ENCODE measurements around the gene ADGRF4. TPM values are rescaled to one million over a fixed set of nuclear protein-coding genes. Genes with fewer than 3 reads are reported as not detected.
A peak's percentile ranks its signal among the peaks of the same experiment; 100 is the strongest.
"Not testable (repeated sequence)": the region's sequence is repeated elsewhere in the genome, so short reads cannot be mapped to it uniquely, and the experiment has no call there.

Gene ADGRF4
- total RNA-seq, 2 donors from 2014 or later, result not detected

GRCh38 chr6:47727391-47727790 lies 29.0 kb downstream of the ADGRF4 start:
- no peaks in the 10 kb centered on the region for H3K9me3 Mint-ChIP-seq
- no peak for DNase-seq
- H3K27ac Mint-ChIP-seq, result no peak overlapping the region
- no peaks in the 10 kb centered on the region for H3K27me3 Mint-ChIP-seq (ENCODE audit: low read depth)
- no peak for ATAC-seq (replicated peaks in 1 of 2)
- H3K4me1 Mint-ChIP-seq (ENCODE audit: low read depth), result peaks cover 27% of the 10 kb centered on the region
- no peak overlapping the region for H3K4me3 Mint-ChIP-seq
- no peaks in the 10 kb centered on the region for H3K36me3 Mint-ChIP-seq (ENCODE audit: insufficient read depth in 2 of 2)

GRCh38 chr6:47729019-47729418 lies 30.6 kb downstream of the ADGRF4 start:
- Mint-ChIP-seq H3K27me3 (ENCODE audit: low read depth) (no peaks in the 10 kb centered on the region), H3K4me1 (ENCODE audit: low read depth) (peaks cover 18% of the 10 kb centered on the region), H3K36me3 (ENCODE audit: insufficient read depth in 2 of 2) (no peaks in the 10 kb centered on the region), H3K27ac (no peak overlapping the region), H3K9me3 (no peaks in the 10 kb centered on the region), H3K4me3 (no peak overlapping the region)
- peak; percentile 95 to 98 for ATAC-seq (replicated peaks in 1 of 2)
- DNase-seq, result no peak

- DNase-seq, result no peak
- H3K27me3 Mint-ChIP-seq (ENCODE audit: low read depth), result no peaks in the 10 kb centered on the region
These were observed 31.1 kb downstream of the ADGRF4 start for GRCh38 chr6:47729457-47729856.

GRCh38 chr6:47733879-47734558 lies 35.6 kb downstream of the ADGRF4 start:
- Mint-ChIP-seq H3K9me3 (no peaks in the 10 kb centered on the region), H3K4me1 (ENCODE audit: low read depth) (peaks cover 12% of the 10 kb centered on the region), H3K27ac (no peak overlapping the region), H3K27me3 (ENCODE audit: low read depth) (peaks cover 6% of the 10 kb centered on the region), H3K4me3 (no peak overlapping the region), H3K36me3 (ENCODE audit: insufficient read depth in 2 of 2) (no peaks in the 10 kb centered on the region)
- DNase-seq, result no peak
- ATAC-seq (replicated peaks in 1 of 2), result no peak

More at GRCh38 chr6:47729457-47729856, 31.1 kb downstream of the ADGRF4 start:
- ATAC-seq (replicated peaks in 1 of 2), result peak; percentile 35 to 39
- Mint-ChIP-seq H3K4me1 (ENCODE audit: low read depth) (peaks cover 18% of the 10 kb centered on the region), H3K4me3 (no peak overlapping the region), H3K27ac (no peak overlapping the region), H3K36me3 (ENCODE audit: insufficient read depth in 2 of 2) (no peaks in the 10 kb centered on the region), H3K9me3 (no peaks in the 10 kb centered on the region)

GRCh38 chr6:47734831-47735481 lies 36.6 kb downstream of the ADGRF4 start:
- Mint-ChIP-seq H3K4me3 (no peak overlapping the region), H3K4me1 (ENCODE audit: low read depth) (peaks cover 6% of the 10 kb centered on the region), H3K27me3 (ENCODE audit: low read depth) (peaks cover 6% of the 10 kb centered on the region), H3K27ac (peak overlapping the region; percentile 62), H3K9me3 (no peaks in the 10 kb centered on the region), H3K36me3 (ENCODE audit: insufficient read depth in 2 of 2) (no peaks in the 10 kb centered on the region)
- ATAC-seq (replicated peaks in 1 of 2) (no peak), DNase-seq (no peak)

- Mint-ChIP-seq H3K27me3 (ENCODE audit: low read depth) (peaks cover 6% of the 10 kb centered on the region), H3K4me1 (ENCODE audit: low read depth) (peaks cover 6% of the 10 kb centered on the region), H3K4me3 (no peak overlapping the region), H3K36me3 (ENCODE audit: insufficient read depth in 2 of 2) (no peaks in the 10 kb centered on the region), H3K9me3 (no peaks in the 10 kb centered on the region), H3K27ac (no peak overlapping the region)
- ATAC-seq (replicated peaks in 1 of 2) (no peak), DNase-seq (no peak)
These were observed 37.8 kb downstream of the ADGRF4 start for GRCh38 chr6:47736083-47736700.

GRCh38 chr6:47737406-47737805 lies 39.0 kb downstream of the ADGRF4 start:
- H3K36me3 Mint-ChIP-seq (ENCODE audit: insufficient read depth in 2 of 2), result no peaks in the 10 kb centered on the region
- H3K27ac Mint-ChIP-seq, result no peak overlapping the region
- H3K27me3 Mint-ChIP-seq (ENCODE audit: low read depth), result peaks cover 6% of the 10 kb centered on the region
- no peak for ATAC-seq (replicated peaks in 1 of 2)
- no peaks in the 10 kb centered on the region for H3K9me3 Mint-ChIP-seq
- peaks cover 12% of the 10 kb centered on the region for H3K4me1 Mint-ChIP-seq (ENCODE audit: low read depth)
- H3K4me3 Mint-ChIP-seq, result no peak overlapping the region
- DNase-seq, result no peak

- DNase-seq (no peak), ATAC-seq (replicated peaks in 1 of 2) (no peak)
- Mint-ChIP-seq H3K36me3 (ENCODE audit: insufficient read depth in 2 of 2) (no peaks in the 10 kb centered on the region), H3K9me3 (no peaks in the 10 kb centered on the region), H3K4me1 (ENCODE audit: low read depth) (peaks cover 12% of the 10 kb centered on the region), H3K27me3 (ENCODE audit: low read depth) (peaks cover 19% of the 10 kb centered on the region), H3K27ac (no peak overlapping the region), H3K4me3 (no peak overlapping the region)
These were observed 42.3 kb downstream of the ADGRF4 start for GRCh38 chr6:47740714-47741113.

- H3K4me3 Mint-ChIP-seq, result peak overlapping the region in 1 of 2 donors; percentile 29
- no peaks in the 10 kb centered on the region for H3K9me3 Mint-ChIP-seq
- DNase-seq (peak in 1 of 2 donors; percentile 5), ATAC-seq (replicated peaks in 1 of 2) (peak; percentile 87 to 89)
- peaks cover 22% of the 10 kb centered on the region for H3K27me3 Mint-ChIP-seq (ENCODE audit: low read depth)
- H3K36me3 Mint-ChIP-seq (ENCODE audit: insufficient read depth in 2 of 2), result no peaks in the 10 kb centered on the region
- peaks cover 12% of the 10 kb centered on the region for H3K4me1 Mint-ChIP-seq (ENCODE audit: low read depth)
- H3K27ac Mint-ChIP-seq, result peak overlapping the region; percentile 13
These were observed 43.4 kb downstream of the ADGRF4 start for GRCh38 chr6:47741807-47742206.

GRCh38 chr6:47743744-47744143 lies 45.4 kb downstream of the ADGRF4 start:
- Mint-ChIP-seq H3K4me3 (no peak overlapping the region), H3K9me3 (no peaks in the 10 kb centered on the region), H3K27me3 (ENCODE audit: low read depth) (peaks cover 22% of the 10 kb centered on the region), H3K4me1 (ENCODE audit: low read depth) (peaks cover 12% of the 10 kb centered on the region), H3K36me3 (ENCODE audit: insufficient read depth in 2 of 2) (no peaks in the 10 kb centered on the region), H3K27ac (no peak overlapping the region)
- DNase-seq (no peak), ATAC-seq (replicated peaks in 1 of 2) (no peak)

- H3K9me3 Mint-ChIP-seq; H3K4me3 Mint-ChIP-seq; H3K36me3 Mint-ChIP-seq (ENCODE audit: insufficient read depth in 2 of 2); H3K27ac Mint-ChIP-seq; DNase-seq; ATAC-seq (replicated peaks in 1 of 2): not testable (repeated sequence)
- peaks cover 18% of the 10 kb centered on the region for H3K4me1 Mint-ChIP-seq (ENCODE audit: low read depth)
- peaks cover 22% of the 10 kb centered on the region for H3K27me3 Mint-ChIP-seq (ENCODE audit: low read depth)
These were observed 46.9 kb downstream of the ADGRF4 start for GRCh38 chr6:47745269-47745668.

- Mint-ChIP-seq H3K27me3 (ENCODE audit: low read depth) (peaks cover 34% of the 10 kb centered on the region), H3K4me3 (no peak overlapping the region), H3K27ac (no peak overlapping the region), H3K4me1 (ENCODE audit: low read depth) (peaks cover 6% of the 10 kb centered on the region), H3K36me3 (ENCODE audit: insufficient read depth in 2 of 2) (no peaks in the 10 kb centered on the region), H3K9me3 (no peaks in the 10 kb centered on the region)
- DNase-seq (no peak), ATAC-seq (replicated peaks in 1 of 2) (no peak)
These were observed 51.4 kb downstream of the ADGRF4 start for GRCh38 chr6:47749757-47750156.

- Mint-ChIP-seq H3K4me3 (no peak overlapping the region), H3K9me3 (peaks cover 0 to 3% of the 10 kb centered on the region in 2 donors), H3K36me3 (ENCODE audit: insufficient read depth in 2 of 2) (peaks cover 0 to 2% of the 10 kb centered on the region in 2 donors), H3K27me3 (ENCODE audit: low read depth) (peaks cover 35% of the 10 kb centered on the region), H3K27ac (no peak overlapping the region), H3K4me1 (ENCODE audit: low read depth) (peaks cover 6% of the 10 kb centered on the region)
- ATAC-seq (replicated peaks in 1 of 2) (no peak), DNase-seq (no peak)
These were observed 54.4 kb downstream of the ADGRF4 start for GRCh38 chr6:47752801-47753200.

Data from activated T-cell treated with anti-CD3 and anti-CD28 coated beads, Interleukin-2, amount 50 U/mL, for 72 hours (primary cell).